Activated CD4-positive, alpha-beta T cell treated with anti-CD3 and anti-CD28 coated beads, Interleukin-2, amount 50 U/mL, for 24 hours (primary cell): ENCODE measurements around the gene CCDC116.
"Not testable (repeated sequence)": the region's sequence is repeated elsewhere in the genome, so short reads cannot be mapped to it uniquely, and the experiment has no call there.

Source experiments
- DNase-seq, 2 donors: peaks; one replicate each; pipeline ENCODE4 v3.0.0-alpha.2; 2020; ENCODE audit warnings: low read depth in 1 of 2, low spot score in 1 of 2

CCDC116 gene

GRCh38 chr22:21650823-21651520 lies 18.4 kb downstream of the CCDC116 start:
- DNase-seq: no peak

DNA sequence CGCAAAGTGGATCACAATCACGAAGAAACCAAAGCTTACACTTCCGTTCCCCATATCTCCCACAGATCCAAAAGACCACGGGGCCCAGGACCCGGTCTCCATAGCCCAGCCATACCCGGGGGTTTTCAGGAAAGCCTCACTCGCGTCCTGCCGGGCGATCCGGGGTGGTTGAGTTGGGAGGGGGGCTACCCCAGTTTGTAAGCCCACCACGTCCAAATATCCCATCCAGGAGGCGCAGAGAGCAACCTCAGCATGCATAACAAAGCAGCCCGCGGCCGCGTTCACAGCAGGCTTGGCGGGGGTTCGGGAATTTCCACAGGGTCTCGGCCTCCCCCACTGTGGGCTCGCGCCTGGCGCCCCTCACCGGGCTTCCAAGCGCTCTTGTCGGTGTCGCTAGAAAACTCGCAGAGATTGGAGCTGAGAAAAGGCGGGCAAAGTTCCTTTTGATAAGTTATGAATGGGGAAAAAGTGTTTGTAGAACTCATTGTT lies 19.0 kb downstream of the CCDC116 start:
- DNase-seq: no peak

GRCh38 chr22:21652010-21652546 lies 19.5 kb downstream of the CCDC116 start:
- DNase-seq: peak; percentile 67 to 80

DNA sequence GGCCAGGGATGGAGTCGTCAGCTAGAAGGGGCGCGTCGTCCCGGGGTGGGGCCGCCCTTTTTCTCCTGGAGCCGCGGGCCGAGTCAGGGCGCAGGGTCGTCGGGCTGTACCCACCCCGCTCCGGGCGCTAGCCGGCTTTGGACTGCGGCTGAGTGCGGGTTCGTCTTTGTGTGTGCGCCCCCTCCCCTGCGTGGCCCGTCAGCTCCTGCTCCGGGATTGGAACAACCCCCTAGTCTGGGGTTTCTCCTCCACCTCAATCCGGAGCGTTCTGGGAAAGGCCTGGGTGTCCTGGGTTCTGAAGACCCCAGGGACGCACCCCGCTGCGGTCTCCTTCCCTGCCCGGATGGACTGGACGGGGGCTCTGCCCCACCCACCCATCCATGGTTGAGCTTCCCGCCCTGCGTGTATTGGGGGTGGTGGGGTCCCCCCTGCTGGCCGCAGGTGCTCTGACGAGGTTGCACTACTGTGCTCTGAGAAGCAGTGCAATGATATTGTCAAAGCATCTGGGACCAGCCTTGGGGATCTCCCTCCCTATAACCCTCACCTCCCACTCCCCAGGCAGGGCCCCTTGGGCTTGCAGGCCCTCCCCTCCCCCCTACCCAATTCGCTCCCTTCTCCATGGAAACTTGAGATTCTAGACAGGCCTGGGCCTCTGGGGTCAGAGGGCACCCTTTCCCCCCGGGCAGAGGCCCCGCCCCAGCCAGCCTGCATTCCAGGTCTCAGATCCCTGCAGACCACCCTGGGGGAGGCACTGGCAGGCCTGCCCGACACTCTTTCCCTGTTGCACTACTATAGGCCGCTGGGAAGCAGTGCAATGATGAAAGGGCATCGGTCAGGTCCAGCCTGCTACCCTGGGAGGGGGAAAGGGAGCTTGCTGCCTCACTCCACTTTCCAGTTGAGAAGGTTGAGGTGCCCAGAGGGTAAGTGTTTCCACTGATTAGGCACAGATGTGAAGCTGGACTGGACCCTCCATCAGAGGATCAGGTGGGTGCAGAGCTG lies 20.3 kb downstream of the CCDC116 start:
- DNase-seq: no peak

DNA sequence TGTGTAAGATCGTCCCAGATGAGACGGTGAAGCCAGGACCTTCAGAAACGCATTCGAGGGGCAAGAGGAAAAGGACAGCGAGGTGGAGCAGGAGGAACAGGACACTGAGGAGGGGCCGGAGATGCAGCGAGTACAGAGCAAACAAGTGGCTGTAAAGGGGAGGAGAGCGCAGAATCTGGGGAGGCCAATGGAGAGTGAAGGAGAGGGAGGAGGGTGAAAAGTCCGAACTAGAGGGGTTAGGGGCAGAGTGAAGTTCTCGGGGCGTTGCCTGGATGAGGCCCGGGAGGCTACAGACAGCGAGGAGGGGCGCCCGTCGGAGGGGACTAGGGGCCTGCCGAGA lies 24.4 kb downstream of the CCDC116 start:
- no peak for DNase-seq

- DNase-seq: peak; percentile 51 to 62
Observed at GRCh38 chr22:21657360-21658032, 24.9 kb downstream of the CCDC116 start.

GRCh38 chr22:21659864-21660525 lies 27.4 kb downstream of the CCDC116 start:
- DNase-seq: no peak

DNA sequence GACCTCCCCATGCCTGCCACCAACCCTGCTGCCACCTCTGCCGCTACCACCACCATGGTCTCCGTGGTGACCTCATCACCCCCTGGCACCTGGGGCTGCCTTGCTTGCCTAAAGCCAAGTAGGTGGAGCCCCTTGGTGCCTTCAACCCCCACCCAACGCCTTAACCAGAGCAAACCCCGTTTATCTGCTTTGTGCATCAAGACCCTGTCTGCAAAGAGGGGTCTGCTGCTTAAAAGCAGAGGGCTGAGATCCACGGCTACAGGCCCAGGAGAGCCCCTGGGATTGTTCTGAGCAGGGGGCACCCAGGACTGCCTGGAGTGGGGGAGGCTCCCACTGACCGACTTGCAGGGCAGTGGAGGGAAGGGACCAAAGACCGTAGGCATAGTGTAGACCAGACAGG lies 28.3 kb downstream of the CCDC116 start:
- no peak for DNase-seq

- no peak for DNase-seq
Observed at GRCh38 chr22:21661991-21662390, 29.4 kb downstream of the CCDC116 start.

- no peak for DNase-seq
Observed at GRCh38 chr22:21663738-21664137, 31.2 kb downstream of the CCDC116 start.

DNA sequence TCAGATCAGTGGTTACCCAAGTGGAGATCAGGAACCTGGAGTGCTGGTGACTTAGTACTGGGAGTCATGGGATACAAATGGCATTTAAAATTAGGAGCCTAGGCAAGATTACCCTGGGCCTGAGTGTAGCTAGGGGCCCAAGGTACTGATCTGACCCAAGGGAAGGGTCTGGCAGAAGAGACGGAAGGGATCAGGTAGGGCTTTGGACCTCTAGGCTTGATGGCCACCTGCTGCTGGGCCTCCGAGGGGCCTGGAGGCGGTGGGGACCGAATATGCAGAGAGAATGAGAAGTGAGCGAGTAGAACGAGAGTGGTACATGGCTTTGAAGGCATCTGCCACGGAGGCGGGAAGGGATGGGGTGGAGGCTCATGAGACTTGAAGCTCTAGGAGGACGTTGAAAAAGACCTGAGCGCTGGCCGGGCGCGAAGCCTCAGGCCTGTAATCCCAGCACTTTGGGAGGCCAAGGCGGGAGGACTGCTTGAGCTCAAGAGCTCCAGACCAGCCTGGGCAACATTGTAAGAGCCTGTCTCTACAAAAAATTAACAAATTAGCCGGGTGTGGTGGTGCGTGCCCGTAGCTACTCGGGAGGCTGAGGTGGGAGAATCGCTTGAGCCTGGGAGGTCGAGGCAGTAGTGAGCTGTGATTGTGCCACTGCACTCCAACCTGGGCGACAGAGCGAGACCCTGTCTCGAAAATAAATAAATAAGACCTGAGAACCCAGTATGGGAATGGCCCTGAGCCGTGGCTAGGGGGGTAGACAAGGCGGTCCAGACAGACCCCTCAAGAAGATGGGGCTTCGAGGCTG lies 32.7 kb downstream of the CCDC116 start:
- DNase-seq: no peak

- DNase-seq: no peak
Observed at GRCh38 chr22:21666786-21667185, 34.2 kb downstream of the CCDC116 start.

DNA sequence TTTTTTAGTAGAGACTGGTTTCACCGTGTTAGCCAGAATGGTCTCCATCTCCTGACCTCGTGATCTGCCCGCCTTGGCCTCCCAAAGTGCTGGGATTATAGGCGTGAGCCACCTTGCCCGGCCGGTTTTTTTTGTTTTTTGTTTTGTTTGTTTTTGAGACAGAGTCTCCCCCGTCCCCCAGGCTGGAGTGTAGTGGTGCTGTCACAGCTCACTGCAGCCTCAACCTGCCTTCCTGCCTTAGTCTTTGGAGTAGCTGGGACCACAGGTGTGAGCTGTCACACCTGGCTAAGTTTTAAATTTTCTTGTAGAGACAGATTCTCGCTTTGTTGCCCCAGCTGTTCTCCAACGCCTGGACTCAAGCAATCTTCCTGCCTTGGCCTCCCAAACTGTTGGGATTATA lies 36.5 kb downstream of the CCDC116 start:
- DNase-seq: no peak

DNA sequence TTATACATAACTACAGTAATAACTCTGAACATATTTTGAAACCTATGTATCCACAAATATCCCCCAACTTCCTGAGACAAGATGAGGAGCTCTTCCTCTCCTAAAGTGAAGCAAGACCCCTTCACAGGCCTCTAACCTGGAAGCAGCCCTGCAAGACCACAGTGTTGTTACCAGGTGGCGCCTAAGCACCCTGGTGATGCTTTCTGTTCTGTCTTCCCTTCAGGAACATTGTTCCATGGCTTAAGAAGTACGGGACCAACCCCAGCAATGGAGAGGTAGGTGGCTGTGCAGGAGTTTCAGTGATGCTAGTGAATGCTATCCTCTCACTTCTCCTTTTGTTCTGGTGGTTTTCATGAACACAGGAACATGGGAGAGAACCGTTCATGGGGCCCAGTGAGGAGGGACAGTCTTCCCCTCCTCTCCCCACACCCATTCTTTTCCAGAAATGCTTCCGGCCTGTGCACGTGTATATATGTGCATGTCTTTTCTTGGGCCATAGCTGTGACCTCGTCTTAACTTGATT lies 39.6 kb downstream of the CCDC116 start:
- no peak for DNase-seq

- DNase-seq: no peak
Observed at GRCh38 chr22:21673534-21674321, 41.2 kb downstream of the CCDC116 start.

- DNase-seq: no peak
Observed at GRCh38 chr22:21674638-21675245, 42.2 kb downstream of the CCDC116 start.

DNA sequence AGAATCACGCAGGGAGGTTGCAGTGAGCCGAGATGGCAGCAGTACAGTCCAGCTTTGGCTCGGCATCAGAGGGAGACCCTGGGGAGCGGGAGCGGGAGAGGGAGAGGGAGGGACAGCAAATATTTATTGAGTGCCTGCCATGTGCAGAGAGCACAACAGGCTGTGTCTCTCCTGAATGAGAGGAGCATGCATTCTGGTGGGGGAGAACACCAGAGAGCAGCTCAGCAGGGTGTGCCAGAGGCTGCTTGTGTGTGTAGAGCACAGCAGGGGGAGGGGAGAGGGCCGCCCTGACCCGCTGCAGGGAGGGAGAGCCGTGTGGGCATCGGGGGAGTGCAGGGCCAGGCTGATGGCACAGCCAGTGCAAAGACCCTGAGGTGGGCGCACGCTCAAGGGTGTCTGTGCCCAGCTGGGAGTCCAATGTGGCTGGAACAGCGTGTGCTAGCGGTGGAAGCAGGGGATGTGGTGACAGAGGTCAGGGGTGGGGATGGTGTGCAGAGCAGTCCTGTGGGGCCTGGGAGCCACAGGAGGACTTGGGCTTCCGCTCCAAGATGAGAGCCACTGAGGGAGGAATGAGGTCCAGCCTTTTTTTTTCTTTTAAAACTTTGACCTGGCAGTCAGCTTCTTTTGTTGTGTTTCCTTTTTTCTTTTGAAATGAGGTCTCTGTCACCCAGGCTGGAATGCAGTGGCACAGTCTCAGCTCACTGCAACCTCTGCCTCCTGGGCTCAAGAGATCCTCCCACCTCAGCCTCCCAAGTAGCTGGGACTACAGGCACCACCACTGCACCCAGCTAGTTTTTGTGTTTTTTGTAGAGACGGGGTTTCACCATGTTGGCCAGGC lies 45.3 kb downstream of the CCDC116 start:
- DNase-seq: no peak

DNA sequence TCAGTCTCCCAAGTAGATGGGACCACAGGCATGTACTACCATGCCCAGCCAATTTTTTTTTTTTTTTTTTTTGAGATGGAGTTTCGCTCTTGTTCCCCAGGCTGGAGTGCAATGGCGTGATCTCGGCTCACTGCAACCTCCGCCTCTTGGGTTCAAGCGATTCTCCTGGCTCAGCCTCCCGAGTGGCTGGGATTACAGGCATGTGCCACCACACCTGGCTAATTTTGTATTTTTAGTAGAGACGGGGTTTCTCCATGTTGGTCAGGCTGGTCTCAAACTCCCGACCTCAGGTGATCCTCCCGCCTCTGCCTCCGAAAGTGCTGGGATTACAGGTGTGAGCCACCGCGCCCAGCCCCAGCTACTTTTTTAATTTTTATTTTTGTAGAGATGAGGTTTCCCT lies 46.3 kb downstream of the CCDC116 start:
- not testable (repeated sequence) for DNase-seq
